HepG2 (cell line): ENCODE measurements around the gene KRTAP5-6. TPM values are rescaled to one million over a fixed set of nuclear protein-coding genes. Genes with fewer than 3 reads are reported as not detected.

Experiments used
- ATF5 ChIP-seq: sonication (generic); formaldehyde crosslinking; IDR thresholded peaks from 2 replicates; pipeline ENCODE4 v1.4.0; 2020; ENCODE audit warnings: mild to moderate bottlenecking, low read depth, missing genetic modification reagents
- PLRG1 ChIP-seq: fragments of 450-650 bp; conservative IDR thresholded peaks from 2 replicates; pipeline ENCODE4 v1.6.1; 2016
- TRAFD1 ChIP-seq: sonication (generic); formaldehyde crosslinking; IDR thresholded peaks from 2 replicates; pipeline ENCODE4 v1.5.1; 2020; ENCODE audit warnings: missing genetic modification reagents, mild to moderate bottlenecking, borderline replicate concordance
- ZC3H13 ChIP-seq: sonication (generic); formaldehyde crosslinking; IDR thresholded peaks from 2 replicates; pipeline ENCODE4 v1.8.1; 2023; ENCODE audit warnings: mild to moderate bottlenecking, missing genetic modification reagents, moderate library complexity
- ZNF512B ChIP-seq: sonication (generic); formaldehyde crosslinking; IDR thresholded peaks from 2 replicates; pipeline ENCODE4 v1.5.1; 2020; ENCODE audit warnings: missing genetic modification reagents, mild to moderate bottlenecking, borderline replicate concordance
- ZNF576 ChIP-seq: sonication (generic); formaldehyde crosslinking; IDR thresholded peaks from 2 replicates; pipeline ENCODE4 v1.4.0; 2020; ENCODE audit warnings: mild to moderate bottlenecking, missing genetic modification reagents
- polyA plus RNA-seq, 8 experiments: library from polyadenylated mRNA; depleted of rRNA in 3 of 8; stranded (reverse) in 7 of 8; unstranded in 1 of 8; fragments of >200 nt; fragmentation: Illumina TruSeq in 4 of 8; extraction: Trizol in 4 of 8; gene quantifications; 2 replicates each; pipeline versions ENCODE4 v1.2.1 to v1.2.3, GENCODE V29; 2011 to 2016; ENCODE audit warnings: low read depth in 4 of 8, missing spikeins in 1 of 8, mixed read lengths in 1 of 8; ENCODE audit not compliant: insufficient read depth in 1 of 8
- total RNA-seq, 5 experiments: library from RNA; depleted of rRNA; stranded (reverse); fragments of >200 nt; fragmentation: Illumina TruSeq; extraction: Trizol; gene quantifications; 2 replicates each; pipeline ENCODE4 v1.2.3, GENCODE V29; 2016; ENCODE audit warnings: low read depth in 1 of 5
- TF ChIP-seq, protein P1 (sequence below), 2 experiments: fragments of 450-650 bp in 1 of 2; sonication (generic) in 1 of 2; formaldehyde crosslinking in 1 of 2; IDR thresholded peaks; 2 replicates each; pipeline versions ENCODE4 v1.6.1 to v1.8.0; 2016 to 2022; ENCODE audit warnings: antibody characterized with exemption in 1 of 2, mild to moderate bottlenecking in 1 of 2, missing genetic modification reagents in 1 of 2
- TF ChIP-seq, protein P2 (sequence below): sonication (generic); formaldehyde crosslinking; IDR thresholded peaks from 2 replicates; pipeline ENCODE4 v1.4.0; 2020; ENCODE audit warnings: missing genetic modification reagents, borderline replicate concordance

KRTAP5-6 gene
- total and polyA plus RNA-seq, 2 of the 13 experiments (the other 11 are each of a cell fraction or from before 2014, with no cell fraction given): not detected

DNA sequence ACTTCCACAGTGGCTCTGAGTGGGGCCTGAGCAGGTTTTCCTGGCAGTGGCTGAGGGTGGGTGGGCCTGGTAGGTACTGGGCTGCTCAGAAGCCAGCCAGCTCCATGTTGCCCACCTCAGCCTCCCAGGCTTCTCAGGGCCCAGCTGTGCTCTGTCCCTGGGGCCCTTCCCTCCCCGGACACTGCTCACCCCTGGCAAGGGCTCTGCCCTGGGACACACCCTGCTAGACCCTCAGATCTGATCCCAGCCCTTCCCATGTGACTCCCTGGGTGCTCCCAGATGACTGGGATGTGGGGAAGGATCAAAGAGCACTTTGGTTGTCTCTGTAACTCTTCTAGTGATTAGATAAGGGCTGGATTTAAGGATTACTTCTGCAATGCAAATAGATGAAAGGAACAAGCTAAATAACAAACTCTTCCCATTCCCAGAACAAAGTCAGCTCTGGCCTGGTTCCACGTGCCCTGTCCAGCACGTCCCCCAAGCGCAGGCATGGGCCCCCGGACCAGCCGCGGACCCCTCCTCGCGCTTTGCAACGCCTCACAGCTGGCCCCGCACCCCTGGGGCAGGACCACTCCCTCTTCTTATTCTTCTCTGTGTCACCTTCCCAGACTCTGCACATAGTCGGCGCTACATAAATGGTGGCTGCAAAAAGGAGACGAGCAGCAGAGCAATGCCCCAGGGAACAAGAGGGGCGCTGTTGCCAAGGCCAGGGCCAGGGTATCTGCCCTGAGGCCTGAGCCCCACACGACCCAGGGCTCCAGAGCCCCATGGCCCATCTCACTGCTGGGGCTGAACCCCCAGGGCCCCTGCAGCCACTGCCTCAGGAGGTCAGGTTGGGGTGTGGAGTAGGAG is 5.7 kb upstream of the KRTAP5-6 start (continued):
- TF ChIP-seq, protein P1, sequence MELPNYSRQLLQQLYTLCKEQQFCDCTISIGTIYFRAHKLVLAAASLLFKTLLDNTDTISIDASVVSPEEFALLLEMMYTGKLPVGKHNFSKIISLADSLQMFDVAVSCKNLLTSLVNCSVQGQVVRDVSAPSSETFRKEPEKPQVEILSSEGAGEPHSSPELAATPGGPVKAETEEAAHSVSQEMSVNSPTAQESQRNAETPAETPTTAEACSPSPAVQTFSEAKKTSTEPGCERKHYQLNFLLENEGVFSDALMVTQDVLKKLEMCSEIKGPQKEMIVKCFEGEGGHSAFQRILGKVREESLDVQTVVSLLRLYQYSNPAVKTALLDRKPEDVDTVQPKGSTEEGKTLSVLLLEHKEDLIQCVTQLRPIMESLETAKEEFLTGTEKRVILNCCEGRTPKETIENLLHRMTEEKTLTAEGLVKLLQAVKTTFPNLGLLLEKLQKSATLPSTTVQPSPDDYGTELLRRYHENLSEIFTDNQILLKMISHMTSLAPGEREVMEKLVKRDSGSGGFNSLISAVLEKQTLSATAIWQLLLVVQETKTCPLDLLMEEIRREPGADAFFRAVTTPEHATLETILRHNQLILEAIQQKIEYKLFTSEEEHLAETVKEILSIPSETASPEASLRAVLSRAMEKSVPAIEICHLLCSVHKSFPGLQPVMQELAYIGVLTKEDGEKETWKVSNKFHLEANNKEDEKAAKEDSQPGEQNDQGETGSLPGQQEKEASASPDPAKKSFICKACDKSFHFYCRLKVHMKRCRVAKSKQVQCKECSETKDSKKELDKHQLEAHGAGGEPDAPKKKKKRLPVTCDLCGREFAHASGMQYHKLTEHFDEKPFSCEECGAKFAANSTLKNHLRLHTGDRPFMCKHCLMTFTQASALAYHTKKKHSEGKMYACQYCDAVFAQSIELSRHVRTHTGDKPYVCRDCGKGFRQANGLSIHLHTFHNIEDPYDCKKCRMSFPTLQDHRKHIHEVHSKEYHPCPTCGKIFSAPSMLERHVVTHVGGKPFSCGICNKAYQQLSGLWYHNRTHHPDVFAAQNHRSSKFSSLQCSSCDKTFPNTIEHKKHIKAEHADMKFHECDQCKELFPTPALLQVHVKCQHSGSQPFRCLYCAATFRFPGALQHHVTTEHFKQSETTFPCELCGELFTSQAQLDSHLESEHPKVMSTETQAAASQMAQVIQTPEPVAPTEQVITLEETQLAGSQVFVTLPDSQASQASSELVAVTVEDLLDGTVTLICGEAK (IDR thresholded peaks at IDR 0.05): no peak
- TF ChIP-seq, protein P1 (CRISPR knock-in tag; IDR thresholded peaks at IDR 0.05): no peak
- TF ChIP-seq ZC3H13 (CRISPR knock-in tag) (peak; percentile 90), ZNF576 (CRISPR knock-in tag) (peak; percentile 42; the same call in 1 of the 2 replicates), PLRG1 (no peak), TRAFD1 (CRISPR knock-in tag) (no peak), ZNF512B (CRISPR knock-in tag) (no peak; the same call in 1 of the 2 replicates), ATF5 (CRISPR knock-in tag) (no peak; the same call in 1 of the 2 replicates)
- TF ChIP-seq, protein P2, sequence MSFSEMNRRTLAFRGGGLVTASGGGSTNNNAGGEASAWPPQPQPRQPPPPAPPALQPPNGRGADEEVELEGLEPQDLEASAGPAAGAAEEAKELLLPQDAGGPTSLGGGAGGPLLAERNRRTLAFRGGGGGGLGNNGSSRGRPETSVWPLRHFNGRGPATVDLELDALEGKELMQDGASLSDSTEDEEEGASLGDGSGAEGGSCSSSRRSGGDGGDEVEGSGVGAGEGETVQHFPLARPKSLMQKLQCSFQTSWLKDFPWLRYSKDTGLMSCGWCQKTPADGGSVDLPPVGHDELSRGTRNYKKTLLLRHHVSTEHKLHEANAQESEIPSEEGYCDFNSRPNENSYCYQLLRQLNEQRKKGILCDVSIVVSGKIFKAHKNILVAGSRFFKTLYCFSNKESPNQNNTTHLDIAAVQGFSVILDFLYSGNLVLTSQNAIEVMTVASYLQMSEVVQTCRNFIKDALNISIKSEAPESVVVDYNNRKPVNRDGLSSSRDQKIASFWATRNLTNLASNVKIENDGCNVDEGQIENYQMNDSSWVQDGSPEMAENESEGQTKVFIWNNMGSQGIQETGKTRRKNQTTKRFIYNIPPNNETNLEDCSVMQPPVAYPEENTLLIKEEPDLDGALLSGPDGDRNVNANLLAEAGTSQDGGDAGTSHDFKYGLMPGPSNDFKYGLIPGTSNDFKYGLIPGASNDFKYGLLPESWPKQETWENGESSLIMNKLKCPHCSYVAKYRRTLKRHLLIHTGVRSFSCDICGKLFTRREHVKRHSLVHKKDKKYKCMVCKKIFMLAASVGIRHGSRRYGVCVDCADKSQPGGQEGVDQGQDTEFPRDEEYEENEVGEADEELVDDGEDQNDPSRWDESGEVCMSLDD: peak; percentile 97
